ENCODE data around the gene NKTR. TPM values are rescaled to one million over a fixed set of nuclear protein-coding genes. Genes with fewer than 3 reads are reported as not detected.

The NKTR gene
- total and polyA plus RNA-seq, 2 of the 13 experiments (the other 11 are each of a cell fraction or from before 2014, with no cell fraction given) = 41.3 to 59.6 TPM

GRCh38 chr3:42664438-42664803 lies 63.9 kb downstream of the NKTR start:
- no peak overlapping the region for H3K27ac ChIP-seq (ENCODE audit: extremely low read length, insufficient read depth, low read length)
- FAIRE-seq = no peak
- no peak for TF ChIP-seq GFI1 (CRISPR knock-in tag; IDR thresholded peaks at IDR 0.05; ENCODE audit: borderline replicate concordance)
- TF ChIP-seq, protein P1, sequence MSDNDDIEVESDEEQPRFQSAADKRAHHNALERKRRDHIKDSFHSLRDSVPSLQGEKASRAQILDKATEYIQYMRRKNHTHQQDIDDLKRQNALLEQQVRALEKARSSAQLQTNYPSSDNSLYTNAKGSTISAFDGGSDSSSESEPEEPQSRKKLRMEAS (IDR thresholded peaks at IDR 0.05) = no peak
- TF ChIP-seq ESRRA (CRISPR knock-in tag; IDR thresholded peaks at IDR 0.05; ENCODE audit: low read depth) = no peak
- intact Hi-C loops (cut with micrococcal nuclease; ENCODE audit: unreplicated experiment) = no loop called here
- 96% methylated on average over 5 of the region's 19 CpGs for WGBS (ENCODE audit: low lambda C conversion rate)
- H2AFZ ChIP-seq (ENCODE audit: low read length) = no peak overlapping the region
- no peaks in the 10 kb centered on the region for H3K36me3 ChIP-seq (replicated peaks in 1 of 2; ENCODE audit: control insufficient read depth in 1 of 2, insufficient read depth in 2 of 2, low read length in 2 of 2)
- H3K9ac ChIP-seq (ENCODE audit: insufficient read depth, low read depth, low read length) = no peak overlapping the region
- no peaks in the 10 kb centered on the region for H3K9me3 ChIP-seq (ENCODE audit: low read length)
- DNase-seq (ENCODE audit: low spot score) = no peak
- no peaks in the 10 kb centered on the region for H3K27me3 ChIP-seq (ENCODE audit: control insufficient read depth in 1 of 2, insufficient read depth in 2 of 2, low read length in 2 of 2)
- in situ Hi-C loops (cut with HindIII; ENCODE audit: extremely low pct_ligation_motif_present, low pct_unique_long_range_greater_than_20kb) = no loop called here
- H3K79me2 ChIP-seq (ENCODE audit: insufficient read depth, low read length) = no peaks in the 10 kb centered on the region
- no peak overlapping the region for H3K4me3 ChIP-seq (replicated peaks in 1 of 3; ENCODE audit: insufficient read depth in 1 of 3, low read depth in 2 of 3, low read length in 3 of 3)
- ATAC-seq = no peak
- ChIA-PET CTCF (ENCODE audit: low intra/inter-chr PET ratio, low total read pairs) (no interaction called here), POLR2A (no interaction called here)
- no TSS peak for BruUV-seq (replicated peaks)
- no peaks in the 10 kb centered on the region for H4K20me1 ChIP-seq (ENCODE audit: insufficient read depth, low read length)
- no peak overlapping the region for H3K4me2 ChIP-seq (ENCODE audit: low read depth, low read length)
- peaks cover 12% of the 10 kb centered on the region for H3K4me1 ChIP-seq (ENCODE audit: insufficient read depth, low read length)

DNA sequence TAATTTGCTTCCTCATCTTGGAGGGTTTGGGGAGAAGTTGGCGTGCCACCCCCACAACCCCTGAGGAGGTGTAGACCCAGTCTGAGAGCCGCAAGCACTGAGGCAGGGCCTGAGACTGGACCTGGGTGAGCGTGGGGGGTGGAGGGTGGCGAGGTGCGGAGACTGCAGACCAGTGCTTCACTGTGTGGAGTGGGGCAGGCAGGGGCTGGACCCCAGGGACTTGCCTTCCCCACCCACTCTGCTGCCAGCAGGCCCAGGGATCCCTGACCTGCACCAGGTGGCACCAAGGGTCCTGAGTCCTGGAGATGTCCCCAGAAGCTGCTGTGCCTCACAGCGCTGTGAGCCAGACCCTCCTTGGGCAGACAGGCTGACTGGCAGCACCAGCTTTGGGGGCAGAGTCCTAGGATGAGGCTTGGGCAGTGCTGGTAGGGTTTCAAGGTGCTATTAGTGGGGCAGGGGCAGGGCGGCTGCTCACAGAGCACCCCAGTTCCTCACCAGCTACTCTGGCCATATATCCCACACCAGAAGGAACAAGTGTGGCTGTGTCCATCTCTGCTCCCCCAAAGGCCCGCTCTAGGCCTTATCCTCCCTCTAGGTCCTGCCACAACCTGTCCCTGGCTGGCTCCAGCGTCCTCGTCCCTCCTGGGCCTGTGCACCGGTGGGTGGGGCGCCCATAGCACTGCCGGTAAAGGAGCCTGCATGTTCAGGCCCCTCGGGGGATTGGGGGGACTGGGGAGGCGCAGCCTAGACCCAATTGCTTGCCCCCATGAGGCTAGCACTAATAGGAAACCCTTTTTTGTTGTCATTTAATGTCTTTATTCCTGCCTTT lies 64.8 kb downstream of the NKTR start:
- Histone ChIP-seq H3K36me3 (replicated peaks in 1 of 2; ENCODE audit: control insufficient read depth in 1 of 2, insufficient read depth in 2 of 2, low read length in 2 of 2) (no peaks in the 10 kb centered on the region), H3K4me1 (ENCODE audit: insufficient read depth, low read length) (peaks cover 12% of the 10 kb centered on the region), H3K27me3 (ENCODE audit: control insufficient read depth in 1 of 2, insufficient read depth in 2 of 2, low read length in 2 of 2) (no peaks in the 10 kb centered on the region), H3K27ac (ENCODE audit: extremely low read length, insufficient read depth, low read length) (no peak overlapping the region), H2AFZ (ENCODE audit: low read length) (no peak overlapping the region), H3K9me3 (ENCODE audit: low read length) (no peaks in the 10 kb centered on the region), H3K9ac (ENCODE audit: insufficient read depth, low read depth, low read length) (no peak overlapping the region), H3K4me2 (ENCODE audit: low read depth, low read length) (no peak overlapping the region), H3K4me3 (replicated peaks in 1 of 3; ENCODE audit: insufficient read depth in 1 of 3, low read depth in 2 of 3, low read length in 3 of 3) (no peak overlapping the region), H4K20me1 (ENCODE audit: insufficient read depth, low read length) (no peaks in the 10 kb centered on the region), H3K79me2 (ENCODE audit: insufficient read depth, low read length) (no peaks in the 10 kb centered on the region)
- DNase-seq (ENCODE audit: low spot score) = no peak
- BruUV-seq (replicated peaks) = no TSS peak
- ChIA-PET CTCF (ENCODE audit: low intra/inter-chr PET ratio, low total read pairs) (no interaction called here), POLR2A (interaction anchor here (1.2 kb wide), 1 partner anchor 18 kb away, joined by 3 read pairs; no protein-coding TSS in a partner anchor)
- 66% methylated on average over 8 of the region's 15 CpGs for WGBS (ENCODE audit: low lambda C conversion rate)
- TF ChIP-seq POLR2G (IDR thresholded peaks at IDR 0.05; ENCODE audit: low read depth, low read length) (0 out of 2 replicates have a peak, but pooled peaks have one; percentile 5), SNAPC5 (CRISPR knock-in tag; IDR thresholded peaks at IDR 0.05; ENCODE audit: borderline replicate concordance) (no peak), AGO2 (optimal IDR thresholded peaks at IDR 0.05; ENCODE audit: low read depth, low read length) (peak; percentile 75), KLF9 (CRISPR knock-in tag; IDR thresholded peaks at IDR 0.05; ENCODE audit: low read depth) (no peak)
- in situ Hi-C loops (cut with HindIII; ENCODE audit: extremely low pct_ligation_motif_present, low pct_unique_long_range_greater_than_20kb) (no loop called here), intact Hi-C loops (cut with micrococcal nuclease; ENCODE audit: unreplicated experiment) (no loop called here)
- ATAC-seq = peak; percentile 7; the same call in 1 of the 3 replicates
- no peak for FAIRE-seq
